ENCODE data around the gene NR3C2. TPM values are rescaled to one million over a fixed set of nuclear protein-coding genes. Genes with fewer than 3 reads are reported as not detected.

Gene NR3C2
- polyA plus RNA-seq (2012; ENCODE audit: low read depth, missing spikeins) = not detected

GRCh38 chr4:148441986-148442831 lies at the start of gene NR3C2:
Gene NR3C2, minus strand, starts transcription at chr4:148442414.
- TF ChIP-seq POLR2A (IDR thresholded peaks at IDR 0.05; ENCODE audit: low read depth, low read length) (peak; percentile 72), PAX5 (IDR thresholded peaks at IDR 0.05; ENCODE audit: insufficient read depth, low read length, severe bottlenecking) (no peak), POU2F2 (IDR thresholded peaks at IDR 0.05; ENCODE audit: low read depth, low read length) (peak; percentile 67; the same call in 1 of the 2 replicates), SPI1 (IDR thresholded peaks at IDR 0.05; ENCODE audit: low read depth, low read length) (no peak), POLR2AphosphoS5 (IDR thresholded peaks at IDR 0.05; ENCODE audit: low read depth, low read length) (peak; percentile 66), TAF1 (IDR thresholded peaks at IDR 0.05; ENCODE audit: low read depth, low read length) (0 out of 2 replicates have a peak, but pooled peaks have one; percentile 43)
- peak; percentile 88 for FAIRE-seq

GRCh38 chr4:148487181-148487580 lies 45.0 kb upstream of the NR3C2 start:
- TF ChIP-seq PAX5 (IDR thresholded peaks at IDR 0.05; ENCODE audit: insufficient read depth, low read length, severe bottlenecking) (no peak), POU2F2 (IDR thresholded peaks at IDR 0.05; ENCODE audit: low read depth, low read length) (no peak), POLR2A (IDR thresholded peaks at IDR 0.05; ENCODE audit: low read depth, low read length) (no peak), TAF1 (IDR thresholded peaks at IDR 0.05; ENCODE audit: low read depth, low read length) (no peak), SPI1 (IDR thresholded peaks at IDR 0.05; ENCODE audit: low read depth, low read length) (no peak)
- no peak for DNase-seq (ENCODE audit: insufficient read length, low spot score)
- no peak for FAIRE-seq

More at GRCh38 chr4:148441986-148442831, at the start of gene NR3C2:
- DNase-seq (ENCODE audit: insufficient read length, low spot score) = peak; percentile 97

DNA sequence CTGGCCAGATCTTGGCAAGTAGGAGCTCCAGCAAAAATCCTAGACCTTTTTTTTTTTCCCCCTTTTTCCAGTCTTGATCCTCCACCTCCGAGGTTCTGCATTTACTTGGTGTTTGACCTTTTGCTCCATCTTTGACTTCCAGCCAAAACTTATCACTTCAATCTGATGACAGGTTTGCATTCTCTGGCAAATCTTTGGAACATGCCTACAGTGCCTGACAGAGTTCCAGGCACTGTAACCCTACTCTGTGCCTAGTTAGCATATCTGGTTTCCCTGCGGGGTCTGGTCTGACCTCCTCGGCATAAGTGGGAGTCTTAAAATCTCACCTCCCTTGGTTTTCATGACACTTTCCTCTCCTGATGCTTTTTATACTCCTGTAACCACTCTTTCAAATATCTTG lies 39.4 kb upstream of the NR3C2 start:
- DNase-seq (ENCODE audit: insufficient read length, low spot score) = no peak
- FAIRE-seq = no peak
- TF ChIP-seq POU2F2 (IDR thresholded peaks at IDR 0.05; ENCODE audit: low read depth, low read length) = no peak
- TF ChIP-seq TAF1 (IDR thresholded peaks at IDR 0.05; ENCODE audit: low read depth, low read length) = no peak
- no peak for TF ChIP-seq POLR2AphosphoS5 (IDR thresholded peaks at IDR 0.05; ENCODE audit: low read depth, low read length)
- no peak for TF ChIP-seq SPI1 (IDR thresholded peaks at IDR 0.05; ENCODE audit: low read depth, low read length)
- no peak for TF ChIP-seq POLR2A (IDR thresholded peaks at IDR 0.05; ENCODE audit: low read depth, low read length)
- no peak for TF ChIP-seq PAX5 (IDR thresholded peaks at IDR 0.05; ENCODE audit: insufficient read depth, low read length, severe bottlenecking)

DNA sequence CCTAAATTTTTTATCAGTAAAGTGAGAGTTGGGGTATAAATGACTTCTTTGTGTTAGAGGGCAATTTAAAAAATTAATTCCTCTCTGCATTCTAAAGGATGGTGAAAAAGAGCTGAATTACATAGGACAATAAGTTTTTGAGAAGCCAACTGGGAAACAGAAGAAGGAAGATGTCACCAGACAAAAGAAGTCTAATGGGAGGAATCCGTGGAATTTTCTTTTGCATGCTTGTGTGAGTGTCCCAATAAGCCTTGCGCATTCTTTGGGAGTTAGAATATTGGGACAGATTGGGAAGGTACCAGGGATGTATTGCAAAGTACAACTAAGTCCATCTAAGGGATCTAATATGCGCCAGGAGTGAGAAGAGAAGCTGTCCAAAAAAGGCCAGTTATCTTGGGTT lies 35.1 kb upstream of the NR3C2 start:
- FAIRE-seq (no peak), DNase-seq (ENCODE audit: insufficient read length, low spot score) (no peak)
- TF ChIP-seq POLR2A (IDR thresholded peaks at IDR 0.05; ENCODE audit: low read depth, low read length) (no peak), PAX5 (IDR thresholded peaks at IDR 0.05; ENCODE audit: insufficient read depth, low read length, severe bottlenecking) (no peak), SPI1 (IDR thresholded peaks at IDR 0.05; ENCODE audit: low read depth, low read length) (no peak), POU2F2 (IDR thresholded peaks at IDR 0.05; ENCODE audit: low read depth, low read length) (no peak), POLR2AphosphoS5 (IDR thresholded peaks at IDR 0.05; ENCODE audit: low read depth, low read length) (no peak), TAF1 (IDR thresholded peaks at IDR 0.05; ENCODE audit: low read depth, low read length) (no peak)

- DNase-seq (ENCODE audit: insufficient read length, low spot score) (no peak), FAIRE-seq (no peak)
- TF ChIP-seq POU2F2 (IDR thresholded peaks at IDR 0.05; ENCODE audit: low read depth, low read length) = no peak
- TF ChIP-seq TAF1 (IDR thresholded peaks at IDR 0.05; ENCODE audit: low read depth, low read length) = no peak
- TF ChIP-seq SPI1 (IDR thresholded peaks at IDR 0.05; ENCODE audit: low read depth, low read length) = no peak
- no peak for TF ChIP-seq POLR2AphosphoS5 (IDR thresholded peaks at IDR 0.05; ENCODE audit: low read depth, low read length)
- TF ChIP-seq POLR2A (IDR thresholded peaks at IDR 0.05; ENCODE audit: low read depth, low read length) = no peak
- TF ChIP-seq PAX5 (IDR thresholded peaks at IDR 0.05; ENCODE audit: insufficient read depth, low read length, severe bottlenecking) = no peak
These were observed 27.7 kb upstream of the NR3C2 start for GRCh38 chr4:148469938-148470337.

- DNase-seq (ENCODE audit: insufficient read length, low spot score) = no peak
- FAIRE-seq = no peak
- no peak for TF ChIP-seq POLR2AphosphoS5 (IDR thresholded peaks at IDR 0.05; ENCODE audit: low read depth, low read length)
- no peak for TF ChIP-seq SPI1 (IDR thresholded peaks at IDR 0.05; ENCODE audit: low read depth, low read length)
- TF ChIP-seq PAX5 (IDR thresholded peaks at IDR 0.05; ENCODE audit: insufficient read depth, low read length, severe bottlenecking) = no peak
- no peak for TF ChIP-seq POLR2A (IDR thresholded peaks at IDR 0.05; ENCODE audit: low read depth, low read length)
- no peak for TF ChIP-seq POU2F2 (IDR thresholded peaks at IDR 0.05; ENCODE audit: low read depth, low read length)
- no peak for TF ChIP-seq TAF1 (IDR thresholded peaks at IDR 0.05; ENCODE audit: low read depth, low read length)
These were observed 12.6 kb upstream of the NR3C2 start for GRCh38 chr4:148454835-148455234.

- TF ChIP-seq POLR2A (IDR thresholded peaks at IDR 0.05; ENCODE audit: low read depth, low read length) (no peak), POLR2AphosphoS5 (IDR thresholded peaks at IDR 0.05; ENCODE audit: low read depth, low read length) (no peak), TAF1 (IDR thresholded peaks at IDR 0.05; ENCODE audit: low read depth, low read length) (no peak), SPI1 (IDR thresholded peaks at IDR 0.05; ENCODE audit: low read depth, low read length) (no peak), POU2F2 (IDR thresholded peaks at IDR 0.05; ENCODE audit: low read depth, low read length) (no peak)
- no peak for FAIRE-seq
- DNase-seq (ENCODE audit: insufficient read length, low spot score) = no peak
These were observed 11.6 kb upstream of the NR3C2 start for GRCh38 chr4:148453833-148454232.

DNA sequence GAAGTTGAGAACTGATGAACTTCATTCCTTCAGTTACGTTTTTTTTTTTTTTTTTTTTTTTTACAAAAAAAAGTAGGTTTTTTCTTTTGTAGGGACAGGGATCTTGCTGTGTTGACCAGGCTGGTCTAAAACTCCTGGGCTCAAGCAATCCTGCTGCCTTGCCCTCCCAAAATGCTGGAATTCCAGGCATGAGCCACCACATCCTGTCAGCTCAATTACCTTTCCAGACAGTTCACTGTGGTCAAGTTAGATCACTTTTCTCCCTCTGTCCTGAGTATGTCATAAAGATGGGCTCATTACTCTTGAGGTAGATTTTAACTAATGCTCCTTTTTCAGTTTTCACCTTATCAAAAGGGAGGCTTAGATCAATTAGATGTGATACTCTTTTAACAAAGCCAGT lies 10.8 kb upstream of the NR3C2 start:
- DNase-seq (ENCODE audit: insufficient read length, low spot score) = no peak
- no peak for FAIRE-seq
- TF ChIP-seq POLR2A (IDR thresholded peaks at IDR 0.05; ENCODE audit: low read depth, low read length) (no peak), SPI1 (IDR thresholded peaks at IDR 0.05; ENCODE audit: low read depth, low read length) (no peak), POLR2AphosphoS5 (IDR thresholded peaks at IDR 0.05; ENCODE audit: low read depth, low read length) (no peak), PAX5 (IDR thresholded peaks at IDR 0.05; ENCODE audit: insufficient read depth, low read length, severe bottlenecking) (no peak), POU2F2 (IDR thresholded peaks at IDR 0.05; ENCODE audit: low read depth, low read length) (no peak), TAF1 (IDR thresholded peaks at IDR 0.05; ENCODE audit: low read depth, low read length) (no peak)

- TF ChIP-seq SPI1 (IDR thresholded peaks at IDR 0.05; ENCODE audit: low read depth, low read length) (no peak), TAF1 (IDR thresholded peaks at IDR 0.05; ENCODE audit: low read depth, low read length) (no peak), PAX5 (IDR thresholded peaks at IDR 0.05; ENCODE audit: insufficient read depth, low read length, severe bottlenecking) (no peak), POU2F2 (IDR thresholded peaks at IDR 0.05; ENCODE audit: low read depth, low read length) (no peak), POLR2AphosphoS5 (IDR thresholded peaks at IDR 0.05; ENCODE audit: low read depth, low read length) (no peak), POLR2A (IDR thresholded peaks at IDR 0.05; ENCODE audit: low read depth, low read length) (no peak)
- DNase-seq (ENCODE audit: insufficient read length, low spot score) = no peak
- no peak for FAIRE-seq
These were observed 7.7 kb upstream of the NR3C2 start for GRCh38 chr4:148449921-148450320.
